SH-SY5Y (cell line): ENCODE data around the gene TMEM18.

ENCODE experiments used
- GATA2 ChIP-seq: IDR thresholded peaks from 2 replicates; pipeline ENCODE4 v1.6.1; 2011; ENCODE audit warnings: mild to moderate bottlenecking, low read depth, low read length
- GATA3 ChIP-seq: IDR thresholded peaks from 2 replicates; pipeline ENCODE4 v1.6.1; 2011; ENCODE audit warnings: low read depth, mild to moderate bottlenecking, low read length, moderate library complexity

GRCh38 chr2:671787-672605, 5.2 kb downstream of the TMEM18 start:
- TF ChIP-seq GATA2 (no peak), GATA3 (no peak)
